Measurements from ENCODE around the gene PMF1.
"Not testable (repeated sequence)": the region's sequence is repeated elsewhere in the genome, so short reads cannot be mapped to it uniquely, and the experiment has no call there.

The PMF1 gene

GRCh38 chr1:156212833-156213643, at the start of gene PMF1:
Gene PMF1, plus strand, starts transcription at chr1:156213007. Its CDS starts 9 bp downstream, at chr1:156213016.
- ATAC-seq (ENCODE audit: low read depth): peak; percentile 95
- peaks cover 4% of the 10 kb centered on the region for H3K36me3 Mint-ChIP-seq

DNA sequence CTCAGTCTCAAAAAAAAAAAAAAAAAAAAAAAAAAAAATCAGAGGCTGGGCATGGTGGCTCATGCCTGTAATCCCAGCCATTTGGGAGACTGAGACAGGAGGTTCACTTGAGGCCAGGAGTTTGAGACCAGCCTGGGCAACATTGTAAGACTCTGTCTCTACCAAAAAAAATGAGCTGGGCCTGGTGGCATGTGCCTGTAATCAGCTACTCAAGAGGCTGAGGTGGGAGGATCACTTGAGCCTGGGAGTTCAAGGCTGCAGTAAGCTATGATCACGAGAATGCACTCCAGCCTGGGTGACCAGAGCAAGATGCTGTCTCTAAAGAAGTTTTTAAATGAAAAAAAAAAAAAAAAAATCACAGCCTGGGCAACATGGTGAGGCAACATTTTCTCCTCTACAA, 49.1 kb upstream of the PMF1 start:
- Mint-ChIP-seq H3K4me3 (no peak overlapping the region), H3K27ac (no peak overlapping the region), H3K27me3 (peaks cover 19% of the 10 kb centered on the region), H3K4me1 (peaks cover 9% of the 10 kb centered on the region), H3K9me3 (peaks cover 2% of the 10 kb centered on the region), H3K36me3 (no peaks in the 10 kb centered on the region)
- DNase-seq (ENCODE audit: low spot score in 2 of 2) (no peak), ATAC-seq (ENCODE audit: low read depth) (no peak)

More at GRCh38 chr1:156212833-156213643, at the start of gene PMF1:
- Mint-ChIP-seq H3K4me1 (peaks cover 10% of the 10 kb centered on the region), H3K9me3 (no peaks in the 10 kb centered on the region), H3K4me3 (peak within 1 kb of the TSS; percentile 97), H3K27ac (peak within 1 kb of the TSS; percentile 98), H3K27me3 (no peaks in the 10 kb centered on the region)
- peak; percentile 90 for DNase-seq (ENCODE audit: low spot score in 2 of 2)

GRCh38 chr1:156164125-156164831, 48.5 kb upstream of the PMF1 start:
- H3K27me3 Mint-ChIP-seq: peaks cover 17% of the 10 kb centered on the region
- H3K4me1 Mint-ChIP-seq: peaks cover 8% of the 10 kb centered on the region
- no peak overlapping the region for H3K27ac Mint-ChIP-seq
- H3K4me3 Mint-ChIP-seq: no peak overlapping the region
- ATAC-seq (ENCODE audit: low read depth): no peak
- peaks cover 2% of the 10 kb centered on the region for H3K9me3 Mint-ChIP-seq
- no peak for DNase-seq (ENCODE audit: low spot score in 2 of 2)
- H3K36me3 Mint-ChIP-seq: peaks cover 2% of the 10 kb centered on the region

GRCh38 chr1:156165083-156165482, 47.7 kb upstream of the PMF1 start:
- Mint-ChIP-seq H3K36me3 (peaks cover 2% of the 10 kb centered on the region), H3K4me3 (no peak overlapping the region), H3K9me3 (peaks cover 2% of the 10 kb centered on the region), H3K27ac (no peak overlapping the region), H3K4me1 (peaks cover 5% of the 10 kb centered on the region), H3K27me3 (peaks cover 13% of the 10 kb centered on the region)
- no peak for DNase-seq (ENCODE audit: low spot score in 2 of 2)
- peak; percentile 86 for ATAC-seq (ENCODE audit: low read depth)

DNA sequence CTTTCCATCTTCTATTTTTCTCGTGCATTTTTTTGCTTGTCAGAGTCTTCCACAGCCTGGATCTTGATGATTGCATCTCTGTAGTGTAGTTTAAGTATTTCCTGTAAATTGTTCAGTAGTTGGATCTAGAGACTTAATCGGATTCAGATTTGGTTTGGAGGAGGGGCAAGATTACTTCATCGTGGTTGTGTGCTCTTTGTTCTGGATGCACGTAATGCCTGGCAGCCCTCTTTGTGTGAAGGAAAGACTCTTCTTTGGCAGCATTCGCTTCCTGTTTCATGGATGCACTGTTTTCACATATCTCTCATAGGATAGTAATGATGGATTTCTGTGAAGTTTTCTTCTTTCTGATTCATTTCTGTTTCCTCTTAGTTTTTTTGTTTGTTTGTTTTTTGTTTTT, 45.3 kb upstream of the PMF1 start:
- peaks cover 2% of the 10 kb centered on the region for H3K36me3 Mint-ChIP-seq
- no peak for ATAC-seq (ENCODE audit: low read depth)
- peaks cover 2% of the 10 kb centered on the region for H3K9me3 Mint-ChIP-seq
- H3K4me1 Mint-ChIP-seq: peaks cover 2% of the 10 kb centered on the region
- peaks cover 8% of the 10 kb centered on the region for H3K27me3 Mint-ChIP-seq
- no peak overlapping the region for H3K4me3 Mint-ChIP-seq
- no peak overlapping the region for H3K27ac Mint-ChIP-seq
- no peak for DNase-seq (ENCODE audit: low spot score in 2 of 2)

- Mint-ChIP-seq H3K4me1 (peaks cover 2% of the 10 kb centered on the region), H3K27ac (no peak overlapping the region), H3K9me3 (no peaks in the 10 kb centered on the region), H3K4me3 (no peak overlapping the region), H3K36me3 (peaks cover 2% of the 10 kb centered on the region), H3K27me3 (peaks cover 17% of the 10 kb centered on the region)
- no peak for DNase-seq (ENCODE audit: low spot score in 2 of 2)
- no peak for ATAC-seq (ENCODE audit: low read depth)
Measured at GRCh38 chr1:156172696-156173470, 39.9 kb upstream of the PMF1 start.

DNA sequence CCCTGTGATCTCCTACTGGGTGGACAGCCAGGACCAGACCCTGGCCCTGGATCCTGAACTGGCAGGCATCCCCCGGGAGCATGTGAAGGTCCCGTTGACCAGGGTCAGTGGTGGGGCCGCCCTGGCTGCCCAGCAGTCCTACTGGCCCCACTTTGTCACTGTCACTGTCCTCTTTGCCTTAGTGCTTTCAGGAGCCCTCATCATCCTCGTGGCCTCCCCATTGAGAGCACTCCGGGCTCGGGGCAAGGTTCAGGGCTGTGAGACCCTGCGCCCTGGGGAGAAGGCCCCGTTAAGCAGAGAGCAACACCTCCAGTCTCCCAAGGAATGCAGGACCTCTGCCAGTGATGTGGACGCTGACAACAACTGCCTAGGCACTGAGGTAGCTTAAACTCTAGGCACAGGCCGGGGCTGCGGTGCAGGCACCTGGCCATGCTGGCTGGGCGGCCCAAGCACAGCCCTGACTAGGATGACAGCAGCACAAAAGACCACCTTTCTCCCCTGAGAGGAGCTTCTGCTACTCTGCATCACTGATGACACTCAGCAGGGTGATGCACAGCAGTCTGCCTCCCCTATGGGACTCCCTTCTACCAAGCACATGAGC, 36.1 kb upstream of the PMF1 start:
- Mint-ChIP-seq H3K4me3 (no peak overlapping the region), H3K27ac (no peak overlapping the region), H3K4me1 (peaks cover 6% of the 10 kb centered on the region), H3K9me3 (no peaks in the 10 kb centered on the region), H3K36me3 (no peaks in the 10 kb centered on the region), H3K27me3 (peaks cover 18% of the 10 kb centered on the region)
- DNase-seq (ENCODE audit: low spot score in 2 of 2) (no peak), ATAC-seq (ENCODE audit: low read depth) (no peak)

- no peaks in the 10 kb centered on the region for H3K9me3 Mint-ChIP-seq
- no peak overlapping the region for H3K4me3 Mint-ChIP-seq
- H3K4me1 Mint-ChIP-seq: peaks cover 6% of the 10 kb centered on the region
- no peak for DNase-seq (ENCODE audit: low spot score in 2 of 2)
- H3K27me3 Mint-ChIP-seq: peaks cover 18% of the 10 kb centered on the region
- peak; percentile 78 for ATAC-seq (ENCODE audit: low read depth)
- no peak overlapping the region for H3K27ac Mint-ChIP-seq
- no peaks in the 10 kb centered on the region for H3K36me3 Mint-ChIP-seq
Measured at GRCh38 chr1:156177919-156178654, 34.7 kb upstream of the PMF1 start.

DNA sequence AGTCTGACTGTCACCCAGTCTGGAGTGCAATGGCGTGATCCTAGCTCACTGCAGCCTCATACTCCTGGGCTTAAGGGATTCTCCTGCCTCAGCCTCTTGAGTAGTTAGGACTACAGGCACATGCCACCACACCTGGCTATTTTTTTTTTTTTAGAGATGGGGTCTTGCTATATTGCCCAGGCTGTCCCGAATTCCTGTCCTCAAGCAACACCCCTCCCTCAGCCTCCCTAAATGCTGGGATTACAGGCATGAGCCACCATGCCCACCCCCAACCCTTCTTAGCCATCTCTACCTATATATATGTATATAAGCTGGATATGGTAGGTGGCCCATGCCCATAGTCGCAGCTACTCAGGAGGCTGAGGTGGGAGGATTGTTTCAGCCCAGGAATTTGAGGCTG, 32.3 kb upstream of the PMF1 start:
- no peaks in the 10 kb centered on the region for H3K36me3 Mint-ChIP-seq
- H3K27me3 Mint-ChIP-seq: peaks cover 11% of the 10 kb centered on the region
- no peak overlapping the region for H3K27ac Mint-ChIP-seq
- H3K4me3 Mint-ChIP-seq: no peak overlapping the region
- H3K9me3 Mint-ChIP-seq: no peaks in the 10 kb centered on the region
- DNase-seq (ENCODE audit: low spot score in 2 of 2) (no peak), ATAC-seq (ENCODE audit: low read depth) (no peak)
- peaks cover 6% of the 10 kb centered on the region for H3K4me1 Mint-ChIP-seq

GRCh38 chr1:156181391-156181924, 31.3 kb upstream of the PMF1 start:
- not testable (repeated sequence) for H3K9me3 Mint-ChIP-seq; H3K27ac Mint-ChIP-seq; H3K36me3 Mint-ChIP-seq; ATAC-seq (ENCODE audit: low read depth); H3K4me3 Mint-ChIP-seq; H3K4me1 Mint-ChIP-seq; DNase-seq (ENCODE audit: low spot score in 2 of 2)
- H3K27me3 Mint-ChIP-seq: peaks cover 11% of the 10 kb centered on the region

GRCh38 chr1:156182010-156182779, 30.6 kb upstream of the PMF1 start:
- H3K4me3 Mint-ChIP-seq; H3K27ac Mint-ChIP-seq; ATAC-seq (ENCODE audit: low read depth); H3K4me1 Mint-ChIP-seq; H3K9me3 Mint-ChIP-seq; DNase-seq (ENCODE audit: low spot score in 2 of 2); H3K36me3 Mint-ChIP-seq: not testable (repeated sequence)
- peaks cover 11% of the 10 kb centered on the region for H3K27me3 Mint-ChIP-seq

GRCh38 chr1:156186347-156187177, 26.2 kb upstream of the PMF1 start:
- H3K36me3 Mint-ChIP-seq; H3K4me3 Mint-ChIP-seq; H3K27me3 Mint-ChIP-seq; H3K27ac Mint-ChIP-seq; DNase-seq (ENCODE audit: low spot score in 2 of 2); H3K9me3 Mint-ChIP-seq; ATAC-seq (ENCODE audit: low read depth); H3K4me1 Mint-ChIP-seq: not testable (repeated sequence)
